Right atrium auricular region (tissue), 2 donors: Measurements from ENCODE around the gene C16orf74. TPM values are rescaled to one million over a fixed set of nuclear protein-coding genes. Genes with fewer than 3 reads are reported as not detected.

Source experiments
- DNase-seq: peaks from one replicate; pipeline ENCODE4 v3.0.0-alpha.2; 2019; ENCODE audit warnings: low spot score
- H3K27ac ChIP-seq, 2 donors: fragments of 200-600 bp; sonication (generic); 1 replicate in 1 of 2; 2 replicates in 1 of 2; pipeline ENCODE4 v1.5.1; 2016 to 2019
- H3K27me3 ChIP-seq, 2 donors: fragments of 200-600 bp; sonication (generic); one replicate each; pipeline versions ENCODE4 v1.5.1 to v1.6.0; 2017 to 2019
- H3K36me3 ChIP-seq: fragments of 200-600 bp; sonication (generic); one replicate; pipeline ENCODE4 v1.5.1; 2016
- H3K4me1 ChIP-seq, 2 donors: fragments of 200-600 bp; sonication (generic); one replicate each; pipeline versions ENCODE4 v1.5.1 to v1.6.0; 2017 to 2019
- H3K4me3 ChIP-seq, 2 donors: fragments of 200-600 bp; sonication (generic); 1 replicate in 1 of 2; 2 replicates in 1 of 2; pipeline ENCODE4 v1.5.1; 2017 to 2019; ENCODE audit warnings: mild to moderate bottlenecking in 1 of 2, moderate library complexity in 1 of 2
- H3K9me3 ChIP-seq, 2 donors: fragments of 200-600 bp; sonication (generic); one replicate each; pipeline ENCODE4 v1.5.1; 2019
- total RNA-seq, 2 donors: library from RNA; depleted of rRNA; stranded (reverse); fragments of >200 nt; gene quantifications; one replicate each; pipeline ENCODE4 v1.1.0, GENCODE V29; 2016
- TF ChIP-seq, protein P1 (sequence below), 2 donors: fragments of 200-600 bp; sonication (generic); IDR thresholded peaks; one replicate each; pipeline ENCODE4 v1.5.1; 2019; ENCODE audit warnings: antibody characterized with exemption in 2 of 2

The C16orf74 gene
- total RNA-seq, 2 donors from 2014 or later = 0.79 to 1.4 TPM

DNA sequence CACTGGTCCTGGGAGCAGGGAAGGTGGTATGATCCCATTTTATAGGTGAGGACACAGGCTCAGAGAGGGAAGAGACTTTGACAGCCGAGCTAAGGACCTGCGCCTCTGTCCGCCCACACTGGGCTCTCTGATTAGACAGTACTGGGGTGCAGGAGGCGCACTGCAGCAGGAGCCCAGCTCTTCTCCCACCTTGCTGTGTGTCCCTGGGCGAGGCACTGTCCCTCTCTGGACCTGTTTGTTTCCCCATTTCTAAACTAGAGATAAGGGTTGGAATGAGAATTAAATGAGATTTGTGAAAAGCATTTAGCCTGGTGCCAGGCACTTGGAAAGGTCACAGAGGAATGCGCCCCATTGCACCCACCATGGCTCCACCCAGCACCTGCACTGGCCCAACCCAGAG lies 42.6 kb downstream of the C16orf74 start:
- Histone ChIP-seq H3K36me3 (no peaks in the 10 kb centered on the region), H3K9me3 (peaks cover 0 to 6% of the 10 kb centered on the region in 2 donors), H3K27ac (no peak overlapping the region), H3K27me3 (no peaks in the 10 kb centered on the region), H3K4me1 (no peaks in the 10 kb centered on the region), H3K4me3 (no peak overlapping the region)
- TF ChIP-seq, protein P1, sequence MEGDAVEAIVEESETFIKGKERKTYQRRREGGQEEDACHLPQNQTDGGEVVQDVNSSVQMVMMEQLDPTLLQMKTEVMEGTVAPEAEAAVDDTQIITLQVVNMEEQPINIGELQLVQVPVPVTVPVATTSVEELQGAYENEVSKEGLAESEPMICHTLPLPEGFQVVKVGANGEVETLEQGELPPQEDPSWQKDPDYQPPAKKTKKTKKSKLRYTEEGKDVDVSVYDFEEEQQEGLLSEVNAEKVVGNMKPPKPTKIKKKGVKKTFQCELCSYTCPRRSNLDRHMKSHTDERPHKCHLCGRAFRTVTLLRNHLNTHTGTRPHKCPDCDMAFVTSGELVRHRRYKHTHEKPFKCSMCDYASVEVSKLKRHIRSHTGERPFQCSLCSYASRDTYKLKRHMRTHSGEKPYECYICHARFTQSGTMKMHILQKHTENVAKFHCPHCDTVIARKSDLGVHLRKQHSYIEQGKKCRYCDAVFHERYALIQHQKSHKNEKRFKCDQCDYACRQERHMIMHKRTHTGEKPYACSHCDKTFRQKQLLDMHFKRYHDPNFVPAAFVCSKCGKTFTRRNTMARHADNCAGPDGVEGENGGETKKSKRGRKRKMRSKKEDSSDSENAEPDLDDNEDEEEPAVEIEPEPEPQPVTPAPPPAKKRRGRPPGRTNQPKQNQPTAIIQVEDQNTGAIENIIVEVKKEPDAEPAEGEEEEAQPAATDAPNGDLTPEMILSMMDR (IDR thresholded peaks at IDR 0.05) = no peak
- DNase-seq = no peak

DNA sequence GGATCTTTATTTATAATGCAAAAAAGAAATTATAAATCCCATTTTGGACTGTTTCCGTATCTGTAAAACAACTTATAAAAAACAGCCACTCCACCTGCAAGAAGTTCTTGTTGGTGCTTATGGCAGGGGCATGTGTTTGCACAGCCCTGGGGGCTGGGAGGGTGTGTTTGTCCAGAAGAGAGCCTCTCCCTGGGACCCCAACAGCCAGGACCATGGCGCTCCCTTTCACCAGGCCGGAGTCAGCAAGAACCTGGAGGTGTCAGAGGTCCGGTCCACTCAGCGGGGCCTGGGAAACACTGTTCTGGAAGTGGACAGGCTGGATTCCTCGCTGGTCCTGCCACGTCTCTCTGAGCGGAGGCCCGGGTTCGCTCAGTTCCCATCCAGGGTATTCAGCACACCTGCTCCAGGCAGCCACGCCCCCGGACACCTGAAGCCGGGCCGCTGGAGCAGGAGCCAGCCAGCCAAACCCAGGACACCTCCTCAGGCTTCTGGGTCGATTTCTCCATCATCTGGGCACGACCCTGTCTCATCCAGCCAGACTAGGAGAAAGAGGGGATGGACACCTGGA lies 43.3 kb downstream of the C16orf74 start:
- no peak overlapping the region for H3K27ac ChIP-seq
- no peaks in the 10 kb centered on the region for H3K36me3 ChIP-seq
- TF ChIP-seq, protein P1 (IDR thresholded peaks at IDR 0.05) = no peak
- no peaks in the 10 kb centered on the region for H3K4me1 ChIP-seq
- DNase-seq = no peak
- peaks cover 0 to 6% of the 10 kb centered on the region in 2 donors for H3K9me3 ChIP-seq
- no peak overlapping the region for H3K4me3 ChIP-seq
- no peaks in the 10 kb centered on the region for H3K27me3 ChIP-seq

DNA sequence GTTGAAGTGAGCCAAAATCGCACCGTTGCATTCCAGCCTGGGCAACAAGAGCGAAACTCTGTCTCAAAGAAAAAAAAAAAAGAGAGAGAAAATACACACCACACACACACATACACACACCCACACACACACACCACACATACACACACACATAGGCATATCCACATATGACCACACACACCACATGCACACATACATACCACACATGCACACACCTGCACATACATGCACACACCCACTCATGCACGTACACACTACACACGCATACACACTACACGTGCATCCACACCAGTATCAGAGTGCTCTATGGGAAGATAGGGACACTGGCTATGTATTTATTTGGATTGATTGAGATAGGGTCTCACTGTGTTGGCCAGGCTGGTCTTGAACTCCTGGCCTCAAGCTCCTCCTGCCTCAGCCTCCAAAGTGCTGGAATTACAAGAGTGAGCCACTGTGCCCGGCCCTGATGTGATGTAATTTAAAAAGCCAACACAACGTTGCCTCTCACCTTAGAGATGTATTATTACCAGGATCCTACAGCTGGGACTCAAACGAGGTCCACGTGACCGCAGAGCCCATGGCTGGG lies 44.4 kb downstream of the C16orf74 start:
- TF ChIP-seq, protein P1 (IDR thresholded peaks at IDR 0.05) = no peak

DNA sequence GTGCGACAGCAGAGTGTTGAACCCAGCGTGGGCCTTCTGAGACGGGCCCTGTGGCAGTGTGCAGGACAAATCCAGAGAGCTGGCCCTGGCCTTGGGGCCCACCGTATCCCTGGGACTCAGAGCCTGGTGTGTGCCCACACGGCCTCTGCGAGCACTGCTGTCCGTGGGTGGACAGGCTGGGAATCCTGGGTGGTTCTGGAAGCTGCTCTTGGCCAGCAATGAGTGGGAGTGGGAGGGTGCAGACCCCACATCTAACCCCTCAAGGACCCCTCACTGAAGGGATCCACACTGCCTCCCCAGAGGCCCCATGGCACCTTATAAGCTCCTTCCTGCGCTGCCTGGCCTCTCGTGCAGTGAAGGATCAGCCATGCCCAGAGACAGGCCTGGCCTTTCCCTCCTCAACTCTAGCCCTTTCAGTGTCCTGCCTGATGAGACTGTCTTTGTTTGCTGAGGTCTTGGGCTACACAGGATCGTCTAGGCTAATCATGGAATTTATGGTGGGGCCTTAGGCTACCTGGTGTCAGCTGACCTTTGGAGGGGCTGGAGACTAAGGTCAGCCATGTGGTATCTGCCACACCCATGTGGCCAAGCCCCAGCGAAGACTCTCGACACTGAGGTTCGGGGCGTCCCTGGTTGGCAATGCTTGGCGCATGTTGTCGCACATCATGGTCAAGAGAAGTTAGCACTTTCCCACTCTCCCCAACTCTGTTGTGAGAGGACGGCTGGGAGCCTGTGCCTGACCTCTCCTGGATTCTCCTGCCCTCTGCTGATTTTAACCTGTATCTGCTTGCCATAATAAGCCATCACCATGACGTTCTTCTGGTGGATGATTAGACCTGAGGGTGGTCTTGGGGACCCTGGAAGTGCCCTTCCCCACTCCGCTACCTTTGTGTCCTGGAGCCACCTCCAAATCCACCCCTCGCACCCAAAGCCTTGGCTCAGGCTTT lies 45.7 kb downstream of the C16orf74 start:
- Histone ChIP-seq H3K4me1 (no peaks in the 10 kb centered on the region), H3K27ac (no peak overlapping the region), H3K4me3 (no peak overlapping the region), H3K36me3 (no peaks in the 10 kb centered on the region), H3K9me3 (no peaks in the 10 kb centered on the region), H3K27me3 (no peaks in the 10 kb centered on the region)
- no peak for DNase-seq
- TF ChIP-seq, protein P1 (IDR thresholded peaks at IDR 0.05) = no peak

More for the DNA sequence above, 44.4 kb downstream of the C16orf74 start:
- Histone ChIP-seq H3K4me3 (no peak overlapping the region), H3K36me3 (no peaks in the 10 kb centered on the region), H3K4me1 (no peaks in the 10 kb centered on the region), H3K9me3 (no peaks in the 10 kb centered on the region), H3K27ac (no peak overlapping the region), H3K27me3 (no peaks in the 10 kb centered on the region)
- no peak for DNase-seq

DNA sequence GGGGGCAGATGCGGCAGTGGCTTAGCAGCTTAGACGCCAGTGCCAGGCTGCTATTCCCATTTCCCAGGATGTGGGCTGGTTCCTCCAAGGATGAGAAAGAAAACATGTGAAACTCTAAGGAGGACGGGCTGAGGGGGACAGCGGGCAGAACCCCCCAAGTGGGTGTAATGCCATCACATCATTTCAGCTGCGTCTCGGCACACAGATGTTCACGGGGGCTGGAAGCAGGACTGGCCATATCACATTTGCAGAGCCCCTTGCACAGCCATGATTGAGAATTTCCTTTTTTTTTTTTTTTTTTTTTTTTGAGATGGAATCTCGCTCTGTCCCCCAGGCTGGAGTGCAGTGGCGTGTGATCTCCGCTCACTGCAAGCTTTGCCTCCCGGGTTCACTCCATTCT lies 46.9 kb downstream of the C16orf74 start:
- Histone ChIP-seq H3K27me3 (no peaks in the 10 kb centered on the region), H3K9me3 (no peaks in the 10 kb centered on the region), H3K27ac (no peak overlapping the region), H3K4me3 (no peak overlapping the region), H3K36me3 (no peaks in the 10 kb centered on the region), H3K4me1 (peaks cover 0 to 4% of the 10 kb centered on the region in 2 donors)
- TF ChIP-seq, protein P1 (IDR thresholded peaks at IDR 0.05) = no peak
- DNase-seq = no peak
